ENCODE results near the gene SPPL2A. TPM values are rescaled to one million over a fixed set of nuclear protein-coding genes. Genes with fewer than 3 reads are reported as not detected.

SPPL2A gene
- total RNA-seq, 1 donor from 2014 or later: 78.0 TPM

DNA sequence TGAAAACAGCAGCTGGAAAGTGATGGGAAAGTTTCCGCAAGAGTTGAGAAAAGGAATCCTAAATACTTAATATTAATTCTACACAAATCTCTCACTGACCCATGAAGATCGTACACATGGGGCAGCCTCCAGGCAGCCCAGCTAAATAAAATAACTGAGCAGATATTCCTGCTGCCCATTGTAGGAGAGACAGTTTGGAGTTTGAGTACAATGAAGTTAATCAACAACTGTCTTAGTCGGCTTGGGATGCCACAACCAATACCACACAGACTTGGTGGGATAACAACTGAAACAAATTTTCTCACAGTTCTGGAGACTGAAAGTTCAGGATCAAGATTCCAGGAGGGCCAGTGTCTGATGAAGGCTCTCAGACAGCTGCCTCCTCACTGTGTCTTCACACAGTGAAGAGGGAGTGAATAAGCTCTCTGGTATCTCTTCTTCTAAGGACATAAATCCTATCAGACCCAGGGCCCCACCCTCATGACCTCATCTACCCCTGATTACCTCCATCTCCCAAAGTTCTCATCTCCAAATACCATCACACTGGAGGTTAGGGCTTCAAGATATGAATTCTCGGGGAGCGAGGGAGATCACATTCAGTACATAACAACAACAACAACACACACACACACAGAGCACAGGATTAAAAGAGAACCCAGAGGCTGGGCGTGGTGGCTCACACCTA is 88.6 kb downstream of the SPPL2A start:
- DNase-seq: no peak
- Histone ChIP-seq H3K4me3 (no peak overlapping the region), H3K9me3 (replicated peaks) (no peaks in the 10 kb centered on the region), H3K4me1 (peaks cover 84% of the 10 kb centered on the region), H3K27me3 (ENCODE audit: low read depth) (no peaks in the 10 kb centered on the region), H3K27ac (replicated peaks) (peak overlapping the region; percentile 45), H3K36me3 (peaks cover 9% of the 10 kb centered on the region)
- TF ChIP-seq, protein P1, sequence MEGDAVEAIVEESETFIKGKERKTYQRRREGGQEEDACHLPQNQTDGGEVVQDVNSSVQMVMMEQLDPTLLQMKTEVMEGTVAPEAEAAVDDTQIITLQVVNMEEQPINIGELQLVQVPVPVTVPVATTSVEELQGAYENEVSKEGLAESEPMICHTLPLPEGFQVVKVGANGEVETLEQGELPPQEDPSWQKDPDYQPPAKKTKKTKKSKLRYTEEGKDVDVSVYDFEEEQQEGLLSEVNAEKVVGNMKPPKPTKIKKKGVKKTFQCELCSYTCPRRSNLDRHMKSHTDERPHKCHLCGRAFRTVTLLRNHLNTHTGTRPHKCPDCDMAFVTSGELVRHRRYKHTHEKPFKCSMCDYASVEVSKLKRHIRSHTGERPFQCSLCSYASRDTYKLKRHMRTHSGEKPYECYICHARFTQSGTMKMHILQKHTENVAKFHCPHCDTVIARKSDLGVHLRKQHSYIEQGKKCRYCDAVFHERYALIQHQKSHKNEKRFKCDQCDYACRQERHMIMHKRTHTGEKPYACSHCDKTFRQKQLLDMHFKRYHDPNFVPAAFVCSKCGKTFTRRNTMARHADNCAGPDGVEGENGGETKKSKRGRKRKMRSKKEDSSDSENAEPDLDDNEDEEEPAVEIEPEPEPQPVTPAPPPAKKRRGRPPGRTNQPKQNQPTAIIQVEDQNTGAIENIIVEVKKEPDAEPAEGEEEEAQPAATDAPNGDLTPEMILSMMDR (IDR thresholded peaks at IDR 0.05; ENCODE audit: borderline replicate concordance): no peak
- intact Hi-C loops (cut with micrococcal nuclease): loop anchor here (5.0 kb wide), 1 partner anchor 200 kb away; no protein-coding TSS in a partner anchor

DNA sequence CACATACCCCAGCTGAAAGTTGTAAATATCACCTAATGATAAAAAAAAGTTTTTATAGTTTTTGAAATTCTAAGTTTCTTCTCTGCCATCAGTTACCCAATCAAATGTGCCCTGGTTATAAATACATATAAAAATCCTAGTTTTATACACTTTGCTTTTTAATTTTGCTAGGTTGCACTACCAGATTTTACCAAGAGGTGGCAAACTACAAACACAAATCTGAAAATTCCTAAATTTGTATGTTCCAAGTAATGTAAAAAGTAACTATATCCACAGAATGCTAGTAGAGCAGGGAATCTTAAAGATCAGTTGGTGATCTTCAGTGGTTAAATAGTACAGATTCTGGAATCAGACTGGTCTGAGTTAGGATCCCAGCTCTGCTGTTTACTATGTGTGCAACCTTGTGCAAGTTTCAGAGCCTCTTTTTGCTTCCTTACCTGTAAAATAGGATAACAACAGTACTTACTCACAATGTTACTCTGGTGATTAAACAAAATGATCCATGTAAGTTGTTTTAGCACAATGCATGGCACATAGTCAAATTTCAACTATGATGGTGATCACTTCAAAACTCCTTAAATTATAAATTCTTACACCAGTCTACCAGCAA is 89.9 kb downstream of the SPPL2A start:
- TF ChIP-seq, protein P1 (IDR thresholded peaks at IDR 0.05; ENCODE audit: borderline replicate concordance): peak; percentile 82
- H3K9me3 ChIP-seq (replicated peaks): no peaks in the 10 kb centered on the region
- H3K27ac ChIP-seq (replicated peaks): no peak overlapping the region
- H3K27me3 ChIP-seq (ENCODE audit: low read depth): no peaks in the 10 kb centered on the region
- H3K36me3 ChIP-seq: peaks cover 9% of the 10 kb centered on the region
- DNase-seq: no peak
- intact Hi-C loops (cut with micrococcal nuclease): loop anchor here (5.0 kb wide), 1 partner anchor 202 kb away; no protein-coding TSS in a partner anchor
- H3K4me3 ChIP-seq: no peak overlapping the region
- peaks cover 80% of the 10 kb centered on the region for H3K4me1 ChIP-seq

- TF ChIP-seq, protein P1 (IDR thresholded peaks at IDR 0.05; ENCODE audit: borderline replicate concordance): no peak
- intact Hi-C loops (cut with micrococcal nuclease): no loop called here
- peaks cover 9% of the 10 kb centered on the region for H3K36me3 ChIP-seq
- H3K9me3 ChIP-seq (replicated peaks): no peaks in the 10 kb centered on the region
- H3K4me1 ChIP-seq: peaks cover 69% of the 10 kb centered on the region
- H3K27me3 ChIP-seq (ENCODE audit: low read depth): no peaks in the 10 kb centered on the region
- DNase-seq: no peak
- no peak overlapping the region for H3K27ac ChIP-seq (replicated peaks)
- H3K4me3 ChIP-seq: no peak overlapping the region
These were observed 95.4 kb downstream of the SPPL2A start for GRCh38 chr15:50670115-50670514.

GRCh38 chr15:50669611-50670010 is 95.9 kb downstream of the SPPL2A start:
- TF ChIP-seq, protein P1 (IDR thresholded peaks at IDR 0.05; ENCODE audit: borderline replicate concordance): no peak
- no peaks in the 10 kb centered on the region for H3K9me3 ChIP-seq (replicated peaks)
- peaks cover 11% of the 10 kb centered on the region for H3K36me3 ChIP-seq
- H3K27ac ChIP-seq (replicated peaks): no peak overlapping the region
- intact Hi-C loops (cut with micrococcal nuclease): no loop called here
- peaks cover 65% of the 10 kb centered on the region for H3K4me1 ChIP-seq
- no peak overlapping the region for H3K4me3 ChIP-seq
- DNase-seq: no peak
- H3K27me3 ChIP-seq (ENCODE audit: low read depth): no peaks in the 10 kb centered on the region

DNA sequence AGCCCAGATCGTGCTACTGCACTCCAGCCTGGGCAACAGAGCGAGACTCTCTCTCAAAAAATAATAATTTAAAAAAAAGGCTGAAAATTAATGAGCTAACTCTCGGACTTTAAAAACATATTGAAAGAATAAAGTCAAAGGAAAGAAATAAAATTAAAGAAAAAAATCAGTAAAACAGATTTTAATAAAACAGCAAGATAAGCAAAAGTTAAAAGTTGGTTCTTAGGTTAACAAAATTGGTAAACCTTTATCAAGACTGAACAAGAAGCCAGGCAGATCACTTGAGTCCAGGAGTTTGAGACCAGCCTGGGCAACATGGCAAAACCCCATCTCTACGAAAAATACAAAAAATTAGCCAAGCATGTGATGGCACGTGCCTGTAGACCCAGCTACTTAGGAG is 99.6 kb downstream of the SPPL2A start:
- intact Hi-C loops (cut with micrococcal nuclease): no loop called here
- no peak for DNase-seq
- H3K36me3 ChIP-seq: peaks cover 35% of the 10 kb centered on the region
- TF ChIP-seq, protein P1 (IDR thresholded peaks at IDR 0.05; ENCODE audit: borderline replicate concordance): no peak
- H3K27ac ChIP-seq (replicated peaks): no peak overlapping the region
- H3K27me3 ChIP-seq (ENCODE audit: low read depth): no peaks in the 10 kb centered on the region
- H3K4me1 ChIP-seq: peaks cover 42% of the 10 kb centered on the region
- no peak overlapping the region for H3K4me3 ChIP-seq
- no peaks in the 10 kb centered on the region for H3K9me3 ChIP-seq (replicated peaks)
